Upper lobe of left lung (tissue), 4 donors: ENCODE data around the gene ZCWPW2.

Experiments
- CTCF ChIP-seq, 6 experiments: fragments of 450-650 bp in 4 of 6; fragments of 200-600 bp in 2 of 6; sonication (generic) in 2 of 6; IDR thresholded peaks; one replicate each; pipeline ENCODE4 v1.5.1; 2016 to 2019; ENCODE audit warnings: antibody characterized with exemption in 6 of 6
- EP300 ChIP-seq, 4 donors: sonication (generic); formaldehyde crosslinking; IDR thresholded peaks; one replicate each; pipeline ENCODE4 v1.5.1; 2017; ENCODE audit warnings: antibody characterized with exemption in 4 of 4, control low read depth in 2 of 4
- POLR2A ChIP-seq, 4 donors: fragments of 450-650 bp; IDR thresholded peaks; one replicate each; pipeline ENCODE4 v1.5.1; 2016 to 2017; ENCODE audit warnings: antibody characterized with exemption in 4 of 4, mild to moderate bottlenecking in 2 of 4
- POLR2AphosphoS5 ChIP-seq, 2 donors: sonication (generic); formaldehyde crosslinking; IDR thresholded peaks; one replicate each; pipeline ENCODE4 v1.5.1; 2017; ENCODE audit warnings: antibody characterized with exemption in 2 of 2

GRCh38 chr3:28376424-28376823, 27.9 kb downstream of the ZCWPW2 start:
- TF ChIP-seq CTCF (IDR thresholded peaks at IDR 0.05) (no peak), POLR2A (IDR thresholded peaks at IDR 0.05) (no peak), EP300 (IDR thresholded peaks at IDR 0.05) (no peak), POLR2AphosphoS5 (IDR thresholded peaks at IDR 0.05) (peak in 1 of 2 donors; percentile 64)
